ENCODE measurements around the gene BCO2. TPM values are rescaled to one million over a fixed set of nuclear protein-coding genes. Genes with fewer than 3 reads are reported as not detected.

Gene BCO2
- total RNA-seq, 4 donors from 2014 or later: 9.9 to 56.2 (median 25.4) TPM

- no peak overlapping the region for H3K4me3 ChIP-seq
- TF ChIP-seq CTCF (IDR thresholded peaks at IDR 0.05) (no peak), POLR2A (IDR thresholded peaks at IDR 0.05) (no peak)
- H3K9me3 ChIP-seq: no peaks in the 10 kb centered on the region
- H3K36me3 ChIP-seq: peaks cover 0 to 39% (median 0%) of the 10 kb centered on the region in 3 donors
- no peaks in the 10 kb centered on the region for H3K27me3 ChIP-seq
- no peaks in the 10 kb centered on the region for H3K4me1 ChIP-seq
- DNase-seq: no peak
- no peak overlapping the region for H3K27ac ChIP-seq
These were observed 62.7 kb downstream of the BCO2 start for GRCh38 chr11:112238041-112238440.

GRCh38 chr11:112241486-112241885 is 66.2 kb downstream of the BCO2 start:
- DNase-seq: no peak
- TF ChIP-seq CTCF (IDR thresholded peaks at IDR 0.05) (no peak), POLR2A (IDR thresholded peaks at IDR 0.05) (no peak)
- H3K27ac ChIP-seq: peak overlapping the region in 3 of 4 donors; percentile 28 to 66 (median 53)
- peaks cover 0 to 19% (median 0%) of the 10 kb centered on the region in 3 donors for H3K36me3 ChIP-seq
- no peak overlapping the region for H3K4me3 ChIP-seq
- H3K27me3 ChIP-seq: no peaks in the 10 kb centered on the region
- no peaks in the 10 kb centered on the region for H3K9me3 ChIP-seq
- no peaks in the 10 kb centered on the region for H3K4me1 ChIP-seq

GRCh38 chr11:112247201-112247600 is 71.9 kb downstream of the BCO2 start:
- Histone ChIP-seq H3K9me3 (no peaks in the 10 kb centered on the region), H3K4me3 (no peak overlapping the region), H3K27me3 (no peaks in the 10 kb centered on the region), H3K27ac (no peak overlapping the region), H3K36me3 (no peaks in the 10 kb centered on the region), H3K4me1 (no peaks in the 10 kb centered on the region)
- TF ChIP-seq POLR2A (IDR thresholded peaks at IDR 0.05) (no peak), CTCF (IDR thresholded peaks at IDR 0.05) (no peak)
- DNase-seq: no peak

- no peak for TF ChIP-seq POLR2A (IDR thresholded peaks at IDR 0.05)
These were observed 72.9 kb downstream of the BCO2 start for GRCh38 chr11:112248201-112248600.

GRCh38 chr11:112249871-112250610 is 74.7 kb downstream of the BCO2 start:
- Histone ChIP-seq H3K9me3 (no peaks in the 10 kb centered on the region), H3K27ac (no peak overlapping the region), H3K4me1 (no peaks in the 10 kb centered on the region), H3K36me3 (no peaks in the 10 kb centered on the region), H3K27me3 (no peaks in the 10 kb centered on the region), H3K4me3 (no peak overlapping the region)
- TF ChIP-seq POLR2A (IDR thresholded peaks at IDR 0.05): no peak
- no peak for TF ChIP-seq CTCF (IDR thresholded peaks at IDR 0.05)
- no peak for DNase-seq

More at GRCh38 chr11:112248201-112248600, 72.9 kb downstream of the BCO2 start:
- Histone ChIP-seq H3K9me3 (no peaks in the 10 kb centered on the region), H3K4me3 (no peak overlapping the region), H3K4me1 (no peaks in the 10 kb centered on the region), H3K27ac (no peak overlapping the region), H3K27me3 (no peaks in the 10 kb centered on the region), H3K36me3 (no peaks in the 10 kb centered on the region)
- DNase-seq: no peak

GRCh38 chr11:112253605-112254242 is 78.4 kb downstream of the BCO2 start:
- no peaks in the 10 kb centered on the region for H3K4me1 ChIP-seq
- H3K9me3 ChIP-seq: no peaks in the 10 kb centered on the region
- no peaks in the 10 kb centered on the region for H3K36me3 ChIP-seq
- H3K27me3 ChIP-seq: no peaks in the 10 kb centered on the region
- TF ChIP-seq CTCF (IDR thresholded peaks at IDR 0.05) (no peak), POLR2A (IDR thresholded peaks at IDR 0.05) (no peak)
- H3K4me3 ChIP-seq: no peak overlapping the region
- DNase-seq: no peak
- H3K27ac ChIP-seq: no peak overlapping the region

Data from Peyer's patch (tissue), 4 donors.